K562 treated with DMSO at 1 percent for 48 hours (cell line): ENCODE measurements around the gene SLC1A5. TPM values are rescaled to one million over a fixed set of nuclear protein-coding genes. Genes with fewer than 3 reads are reported as not detected.

Source experiments
- total RNA-seq: library from RNA; unstranded; fragments of 300-600 nt; gene quantifications from 2 replicates; pipeline ENCODE4 v1.2.3, GENCODE V29; 2022; ENCODE audit warnings: low replicate concordance; ENCODE audit errors: extremely low read depth

Gene SLC1A5
- 457 TPM in 1 of 2 replicates, not detected in the other for total RNA-seq

DNA sequence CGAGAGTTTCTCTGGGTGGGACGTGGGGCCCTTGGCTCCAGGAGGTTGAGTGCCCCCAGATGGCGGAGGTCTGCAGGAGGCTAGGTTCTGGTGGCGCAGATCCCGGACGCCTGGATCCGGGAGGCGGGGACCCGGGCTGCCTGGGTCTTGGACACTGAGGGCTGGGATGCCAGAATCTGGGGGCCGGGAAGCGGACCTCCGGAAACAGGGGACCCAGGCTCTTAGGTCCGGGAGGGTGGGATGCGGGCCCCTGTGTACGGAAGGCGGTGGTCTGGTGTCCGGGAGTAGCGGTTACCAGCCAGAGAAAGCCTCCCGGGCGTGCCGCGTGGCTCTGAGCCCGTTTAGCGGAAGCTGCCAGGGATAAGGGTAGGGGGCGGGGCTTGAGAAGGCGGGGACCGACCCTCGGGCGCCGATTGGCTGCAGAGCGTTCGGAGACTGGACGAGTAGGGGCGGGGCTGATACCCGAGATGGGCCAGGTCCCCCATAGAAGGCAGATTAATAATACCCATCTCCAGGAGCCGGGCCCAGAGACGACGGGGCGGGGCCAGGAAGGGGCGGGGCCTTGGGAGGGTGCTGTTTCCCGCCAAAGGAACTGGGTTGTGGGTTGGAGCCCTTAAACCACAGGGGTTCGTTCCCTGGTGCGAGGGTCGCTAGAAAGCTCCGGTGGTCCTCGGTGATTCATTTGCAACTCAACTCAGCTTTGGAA, at the start of gene SLC1A5:
SLC1A5 (minus strand) TSS at position 333 of the 706 bp plus-strand sequence. CDS start 629 bp downstream, outside the sequence.

DNA sequence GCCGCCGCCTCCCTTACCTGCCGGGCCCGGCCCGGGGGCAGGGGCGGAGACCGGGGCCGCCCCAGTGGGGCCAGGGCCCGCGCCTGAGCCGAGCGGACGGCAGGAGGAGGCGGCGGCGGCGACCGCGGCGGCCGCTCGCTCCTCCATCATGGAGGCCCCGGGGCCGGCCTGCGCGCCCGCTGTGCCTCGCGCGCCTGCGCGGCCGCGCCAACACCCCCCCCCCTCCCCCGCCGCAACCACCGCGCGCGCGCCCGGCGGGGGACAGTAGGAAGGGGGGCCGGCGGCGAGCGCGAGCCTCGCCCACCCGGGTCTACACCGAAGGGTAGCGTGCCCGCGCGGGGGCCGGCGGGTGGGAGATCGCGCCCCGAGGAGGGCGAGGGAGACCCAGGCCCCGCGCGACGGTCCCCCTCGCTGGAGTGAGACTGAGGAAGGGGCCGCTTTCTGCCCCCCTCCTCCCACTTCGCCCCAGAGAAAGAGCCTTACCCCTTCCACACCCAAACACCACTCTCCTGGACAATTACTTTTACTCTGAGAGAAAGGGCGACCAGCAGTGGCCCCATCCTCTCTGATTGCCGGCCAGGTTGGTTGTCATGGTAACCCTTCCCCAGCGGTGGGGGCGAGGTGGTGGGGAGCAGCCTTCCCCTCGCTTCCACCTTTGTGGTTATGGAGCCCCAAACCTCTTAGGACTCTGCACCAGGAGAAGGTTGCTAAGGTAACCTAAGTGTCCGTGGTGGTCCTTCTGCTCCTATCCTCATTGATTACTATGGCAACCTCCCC, 41.9 kb downstream of the SLC1A5 start, which contains the start of gene STRN4:
STRN4 (minus strand) TSS at position 170 of the 777 bp plus-strand sequence; CDS start at position 150, 20 bp downstream.

DNA sequence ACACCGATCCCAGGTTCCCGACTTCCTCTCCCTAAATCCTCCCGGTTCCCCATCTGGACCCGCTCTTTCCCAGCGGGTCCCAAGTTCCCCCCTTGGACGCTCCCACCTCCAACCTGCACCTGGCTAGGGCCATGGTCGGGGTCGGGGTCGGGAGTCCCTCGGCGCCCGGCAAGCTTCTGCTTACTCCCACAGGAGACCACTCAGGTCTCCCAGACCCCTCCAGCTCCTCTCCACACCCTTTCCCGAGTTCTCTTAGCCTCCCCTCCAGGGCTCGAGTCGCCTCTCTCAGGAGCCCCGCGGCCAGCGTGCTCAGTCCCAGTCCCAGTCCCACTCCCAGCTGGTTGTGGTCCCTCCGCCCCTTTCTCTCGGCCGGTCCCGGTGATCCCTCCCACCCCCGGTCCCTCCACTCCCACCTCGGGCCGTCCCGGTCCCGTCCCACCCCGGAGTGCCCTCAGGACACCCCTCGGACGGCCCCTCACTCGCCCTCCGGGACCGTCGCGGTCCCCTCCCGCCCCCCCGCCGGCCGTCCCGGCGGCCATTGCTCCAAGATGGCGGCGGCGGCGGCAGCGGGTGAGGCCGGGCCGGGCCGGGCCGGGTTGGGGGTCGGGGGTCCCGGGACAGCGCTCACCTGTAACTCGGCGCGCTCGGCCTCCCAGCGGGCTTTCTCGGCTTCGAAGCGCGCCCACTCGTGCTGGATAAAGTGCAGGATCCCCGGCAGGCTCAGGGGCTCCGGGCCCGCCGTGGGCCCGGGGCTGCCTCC, 42.7 kb downstream of the SLC1A5 start, which contains the start of gene FKRP:
FKRP (plus strand) TSS at position 537 of the 760 bp plus-strand sequence. CDS start 9,394 bp downstream, outside the sequence.

Other genes starting within 250 kb of the SLC1A5 start
- gene CALM3, start 187.3 kb downstream of the SLC1A5 start, total RNA-seq, result 341 TPM in 1 of 2 replicates, not detected in the other
- gene PTGIR, start 163.5 kb downstream of the SLC1A5 start, total RNA-seq, result not detected in 2 replicates
- not detected in 2 replicates for gene GNG8, start 152.4 kb downstream of the SLC1A5 start, total RNA-seq
- gene DACT3, start 127.4 kb downstream of the SLC1A5 start, total RNA-seq, result not detected in 2 replicates
- gene PRKD2, start 71.5 kb downstream of the SLC1A5 start, total RNA-seq, result not detected in 2 replicates
- not detected in 2 replicates for gene FKRP, start 42.5 kb downstream of the SLC1A5 start, total RNA-seq
- gene STRN4, start 42.1 kb downstream of the SLC1A5 start, total RNA-seq, result not detected in 2 replicates
- gene AP2S1, start 62.3 kb upstream of the SLC1A5 start, total RNA-seq, result not detected in 2 replicates
- not detected in 2 replicates for gene ARHGAP35, start 72.4 kb upstream of the SLC1A5 start, total RNA-seq
- gene NPAS1, start 231.2 kb upstream of the SLC1A5 start, total RNA-seq, result not detected in 2 replicates